ENCODE measurements around the gene PBX3.

Gene PBX3

GRCh38 chr9:125755340-125755739 is 8.2 kb downstream of the PBX3 start:
- TF ChIP-seq POLR2A (IDR thresholded peaks at IDR 0.05; ENCODE audit: low read depth, low read length): no peak
- peak; percentile 93 for FAIRE-seq
- DNase-seq (ENCODE audit: insufficient read length, low spot score): no peak

GRCh38 chr9:125756518-125756917 is 9.3 kb downstream of the PBX3 start:
- DNase-seq (ENCODE audit: insufficient read length, low spot score): no peak
- no peak for TF ChIP-seq POLR2A (IDR thresholded peaks at IDR 0.05; ENCODE audit: low read depth, low read length)
- FAIRE-seq: peak; percentile 98

- TF ChIP-seq POLR2A (IDR thresholded peaks at IDR 0.05; ENCODE audit: low read depth, low read length): no peak
- FAIRE-seq: peak; percentile 94
- DNase-seq (ENCODE audit: insufficient read length, low spot score): no peak
These were observed 10.7 kb downstream of the PBX3 start for GRCh38 chr9:125757834-125758233.

GRCh38 chr9:125758986-125759763 is 12.0 kb downstream of the PBX3 start:
- no peak for TF ChIP-seq POLR2A (IDR thresholded peaks at IDR 0.05; ENCODE audit: low read depth, low read length)
- DNase-seq (ENCODE audit: insufficient read length, low spot score) (no peak), FAIRE-seq (peak; percentile 96)

GRCh38 chr9:125759764-125760129 is 12.6 kb downstream of the PBX3 start:
- FAIRE-seq: peak; percentile 94
- no peak for TF ChIP-seq POLR2A (IDR thresholded peaks at IDR 0.05; ENCODE audit: low read depth, low read length)
- no peak for DNase-seq (ENCODE audit: insufficient read length, low spot score)

GRCh38 chr9:125760537-125760936 is 13.4 kb downstream of the PBX3 start:
- DNase-seq (ENCODE audit: insufficient read length, low spot score): no peak
- no peak for TF ChIP-seq POLR2A (IDR thresholded peaks at IDR 0.05; ENCODE audit: low read depth, low read length)
- peak; percentile 95 for FAIRE-seq

GRCh38 chr9:125761676-125762450 is 14.7 kb downstream of the PBX3 start:
- FAIRE-seq (no peak), DNase-seq (ENCODE audit: insufficient read length, low spot score) (no peak)
- TF ChIP-seq POLR2A (IDR thresholded peaks at IDR 0.05; ENCODE audit: low read depth, low read length): no peak

GRCh38 chr9:125763394-125763801 is 16.2 kb downstream of the PBX3 start:
- peak; percentile 98 for FAIRE-seq
- TF ChIP-seq POLR2A (IDR thresholded peaks at IDR 0.05; ENCODE audit: low read depth, low read length): no peak
- DNase-seq (ENCODE audit: insufficient read length, low spot score): no peak

GRCh38 chr9:125764198-125764597 is 17.0 kb downstream of the PBX3 start:
- peak; percentile 96 for FAIRE-seq
- DNase-seq (ENCODE audit: insufficient read length, low spot score): no peak
- no peak for TF ChIP-seq POLR2A (IDR thresholded peaks at IDR 0.05; ENCODE audit: low read depth, low read length)

- no peak for TF ChIP-seq POLR2A (IDR thresholded peaks at IDR 0.05; ENCODE audit: low read depth, low read length)
- FAIRE-seq (no peak), DNase-seq (ENCODE audit: insufficient read length, low spot score) (no peak)
These were observed 19.5 kb downstream of the PBX3 start for GRCh38 chr9:125766468-125767221.

GRCh38 chr9:125767349-125767748 is 20.2 kb downstream of the PBX3 start:
- no peak for TF ChIP-seq POLR2A (IDR thresholded peaks at IDR 0.05; ENCODE audit: low read depth, low read length)
- no peak for FAIRE-seq
- DNase-seq (ENCODE audit: insufficient read length, low spot score): no peak

GRCh38 chr9:125768803-125769202 is 21.6 kb downstream of the PBX3 start:
- no peak for DNase-seq (ENCODE audit: insufficient read length, low spot score)
- FAIRE-seq: no peak
- TF ChIP-seq POLR2A (IDR thresholded peaks at IDR 0.05; ENCODE audit: low read depth, low read length): no peak

GRCh38 chr9:125771037-125771436 is 23.9 kb downstream of the PBX3 start:
- no peak for TF ChIP-seq POLR2A (IDR thresholded peaks at IDR 0.05; ENCODE audit: low read depth, low read length)
- DNase-seq (ENCODE audit: insufficient read length, low spot score) (no peak), FAIRE-seq (no peak)

GRCh38 chr9:125772740-125773139 is 25.6 kb downstream of the PBX3 start:
- DNase-seq (ENCODE audit: insufficient read length, low spot score) (no peak), FAIRE-seq (no peak)
- TF ChIP-seq POLR2A (IDR thresholded peaks at IDR 0.05; ENCODE audit: low read depth, low read length): no peak

Data from H54 (cell line).